SU-DHL-6 (cell line): ENCODE measurements around the gene TIGIT.

Experiments
- EZH2phosphoT487 ChIP-seq: fragments of 200-600 bp; sonication (generic), shearing (Covaris generic); conservative IDR thresholded peaks from 2 replicates; pipeline ENCODE4 v1.6.1; 2018; ENCODE audit warnings: mild to moderate bottlenecking, antibody characterized with exemption, low read length, moderate library complexity, mixed read lengths
- TF ChIP-seq, protein P1 (sequence below): fragments of 200-600 bp; sonication (generic); IDR thresholded peaks from one replicate; pipeline ENCODE4 v1.5.1; 2017; ENCODE audit warnings: antibody characterized with exemption, mild to moderate bottlenecking, low read length, moderate library complexity; ENCODE audit not compliant: insufficient read depth, poor library complexity, severe bottlenecking

- TF ChIP-seq EZH2phosphoT487 = no peak
- TF ChIP-seq, protein P1, sequence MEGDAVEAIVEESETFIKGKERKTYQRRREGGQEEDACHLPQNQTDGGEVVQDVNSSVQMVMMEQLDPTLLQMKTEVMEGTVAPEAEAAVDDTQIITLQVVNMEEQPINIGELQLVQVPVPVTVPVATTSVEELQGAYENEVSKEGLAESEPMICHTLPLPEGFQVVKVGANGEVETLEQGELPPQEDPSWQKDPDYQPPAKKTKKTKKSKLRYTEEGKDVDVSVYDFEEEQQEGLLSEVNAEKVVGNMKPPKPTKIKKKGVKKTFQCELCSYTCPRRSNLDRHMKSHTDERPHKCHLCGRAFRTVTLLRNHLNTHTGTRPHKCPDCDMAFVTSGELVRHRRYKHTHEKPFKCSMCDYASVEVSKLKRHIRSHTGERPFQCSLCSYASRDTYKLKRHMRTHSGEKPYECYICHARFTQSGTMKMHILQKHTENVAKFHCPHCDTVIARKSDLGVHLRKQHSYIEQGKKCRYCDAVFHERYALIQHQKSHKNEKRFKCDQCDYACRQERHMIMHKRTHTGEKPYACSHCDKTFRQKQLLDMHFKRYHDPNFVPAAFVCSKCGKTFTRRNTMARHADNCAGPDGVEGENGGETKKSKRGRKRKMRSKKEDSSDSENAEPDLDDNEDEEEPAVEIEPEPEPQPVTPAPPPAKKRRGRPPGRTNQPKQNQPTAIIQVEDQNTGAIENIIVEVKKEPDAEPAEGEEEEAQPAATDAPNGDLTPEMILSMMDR = no peak
Measured at GRCh38 chr3:114310695-114311094, 16.9 kb downstream of the TIGIT start.
